ENCODE results near the gene PCNX2. TPM values are rescaled to one million over a fixed set of nuclear protein-coding genes. Genes with fewer than 3 reads are reported as not detected.
"Not testable (repeated sequence)": the region's sequence is repeated elsewhere in the genome, so short reads cannot be mapped to it uniquely, and the experiment has no call there.

Gene PCNX2
- total and polyA plus RNA-seq, 8 donors, result 3.0 to 34.4 (median 9.9) TPM

DNA sequence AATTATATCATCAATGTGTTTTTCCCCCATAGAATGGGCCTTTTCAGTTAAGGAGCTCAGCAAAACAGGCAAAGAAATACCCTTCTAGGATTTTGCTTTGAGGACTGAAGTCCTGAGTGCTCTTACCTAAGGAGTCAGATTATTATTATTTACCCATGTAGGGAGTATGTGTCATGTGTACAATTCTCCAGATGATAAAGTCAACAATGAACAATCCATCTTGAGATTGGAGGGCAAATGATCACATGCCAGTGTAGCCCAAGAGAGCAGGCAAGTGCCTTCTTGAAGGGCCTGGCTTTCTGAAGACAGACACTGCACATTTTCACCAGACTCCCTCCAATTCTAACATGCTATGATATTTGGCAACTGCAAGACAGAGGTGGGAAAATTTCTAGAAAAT lies 159.7 kb downstream of the PCNX2 start:
- no peak for DNase-seq
- Histone ChIP-seq H3K4me3 (no peak overlapping the region), H3K4me1 (no peaks in the 10 kb centered on the region), H3K27me3 (no peaks in the 10 kb centered on the region), H3K9me3 (no peaks in the 10 kb centered on the region), H3K36me3 (peaks cover 0 to 16% (median 2%) of the 10 kb centered on the region in 4 donors), H3K27ac (no peak overlapping the region)
- intact Hi-C loops (cut with DNase I; ENCODE audit: low total_unique reads), result no loop called here
- no peak for TF ChIP-seq EP300 (IDR thresholded peaks at IDR 0.05)
- TF ChIP-seq, protein P1, sequence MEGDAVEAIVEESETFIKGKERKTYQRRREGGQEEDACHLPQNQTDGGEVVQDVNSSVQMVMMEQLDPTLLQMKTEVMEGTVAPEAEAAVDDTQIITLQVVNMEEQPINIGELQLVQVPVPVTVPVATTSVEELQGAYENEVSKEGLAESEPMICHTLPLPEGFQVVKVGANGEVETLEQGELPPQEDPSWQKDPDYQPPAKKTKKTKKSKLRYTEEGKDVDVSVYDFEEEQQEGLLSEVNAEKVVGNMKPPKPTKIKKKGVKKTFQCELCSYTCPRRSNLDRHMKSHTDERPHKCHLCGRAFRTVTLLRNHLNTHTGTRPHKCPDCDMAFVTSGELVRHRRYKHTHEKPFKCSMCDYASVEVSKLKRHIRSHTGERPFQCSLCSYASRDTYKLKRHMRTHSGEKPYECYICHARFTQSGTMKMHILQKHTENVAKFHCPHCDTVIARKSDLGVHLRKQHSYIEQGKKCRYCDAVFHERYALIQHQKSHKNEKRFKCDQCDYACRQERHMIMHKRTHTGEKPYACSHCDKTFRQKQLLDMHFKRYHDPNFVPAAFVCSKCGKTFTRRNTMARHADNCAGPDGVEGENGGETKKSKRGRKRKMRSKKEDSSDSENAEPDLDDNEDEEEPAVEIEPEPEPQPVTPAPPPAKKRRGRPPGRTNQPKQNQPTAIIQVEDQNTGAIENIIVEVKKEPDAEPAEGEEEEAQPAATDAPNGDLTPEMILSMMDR (IDR thresholded peaks at IDR 0.05), result no peak
- no peak for TF ChIP-seq POLR2AphosphoS5 (IDR thresholded peaks at IDR 0.05)
- TF ChIP-seq POLR2A (IDR thresholded peaks at IDR 0.05), result no peak

DNA sequence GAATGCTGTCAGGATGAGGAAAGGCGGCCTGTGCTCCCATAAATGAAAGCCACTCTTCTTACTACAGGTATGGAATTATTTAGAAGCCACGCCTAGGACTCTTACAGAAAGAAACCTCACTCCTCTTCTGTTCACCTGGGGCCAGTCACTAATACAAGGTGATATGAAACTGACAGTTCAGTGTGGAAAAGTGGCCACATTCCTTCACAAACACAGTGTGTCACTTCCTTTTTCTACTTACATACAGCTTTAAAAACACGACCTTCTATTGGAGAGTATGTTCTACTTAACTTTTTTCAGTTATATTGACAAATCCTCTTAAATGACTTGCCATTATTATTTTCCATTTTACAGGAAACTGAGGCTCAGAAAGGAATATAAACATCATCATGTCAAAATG lies 163.1 kb downstream of the PCNX2 start:
- Histone ChIP-seq H3K4me1 (no peaks in the 10 kb centered on the region), H3K27ac (no peak overlapping the region), H3K4me3 (no peak overlapping the region), H3K9me3 (no peaks in the 10 kb centered on the region), H3K27me3 (no peaks in the 10 kb centered on the region), H3K36me3 (peaks cover 0 to 11% (median 2%) of the 10 kb centered on the region in 4 donors)
- intact Hi-C loops (cut with DNase I; ENCODE audit: low total_unique reads), result no loop called here
- DNase-seq, result no peak
- 86 to 93% (median 87%) methylated on average over 3 of the region's 3 CpGs for WGBS, 5 donors
- TF ChIP-seq POLR2AphosphoS5 (IDR thresholded peaks at IDR 0.05), result no peak
- no peak for TF ChIP-seq EP300 (IDR thresholded peaks at IDR 0.05)
- TF ChIP-seq POLR2A (IDR thresholded peaks at IDR 0.05), result no peak
- TF ChIP-seq, protein P1 (IDR thresholded peaks at IDR 0.05), result no peak

DNA sequence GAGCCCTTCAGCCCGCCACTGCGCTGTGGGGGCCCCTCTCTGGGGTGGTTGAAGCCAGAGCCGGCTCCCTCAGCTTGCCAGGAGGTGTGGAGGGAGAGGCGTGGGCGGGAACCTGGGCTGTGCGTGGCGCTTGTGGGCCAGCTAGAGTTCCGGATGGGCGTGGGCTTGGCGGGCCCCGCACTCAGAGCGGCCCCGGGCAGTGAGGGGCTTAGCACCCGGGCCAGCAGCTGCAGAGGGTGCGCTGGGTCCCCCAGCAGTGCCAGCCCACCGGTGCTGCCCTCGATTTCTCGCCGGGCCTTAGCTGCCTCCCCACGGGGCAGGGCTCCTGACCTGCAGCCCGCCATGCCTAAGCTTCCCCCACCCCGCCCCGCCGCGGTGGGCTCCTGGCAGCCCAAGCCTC lies 166.5 kb downstream of the PCNX2 start:
- H3K4me1 ChIP-seq; H3K27me3 ChIP-seq; DNase-seq; intact Hi-C loops (cut with DNase I; ENCODE audit: low total_unique reads); H3K4me3 ChIP-seq; H3K27ac ChIP-seq; H3K36me3 ChIP-seq; H3K9me3 ChIP-seq: not testable (repeated sequence)
- 93 to 99% (median 98%) methylated on average over 10 to 25 of the region's 25 CpGs for WGBS, 5 donors

DNA sequence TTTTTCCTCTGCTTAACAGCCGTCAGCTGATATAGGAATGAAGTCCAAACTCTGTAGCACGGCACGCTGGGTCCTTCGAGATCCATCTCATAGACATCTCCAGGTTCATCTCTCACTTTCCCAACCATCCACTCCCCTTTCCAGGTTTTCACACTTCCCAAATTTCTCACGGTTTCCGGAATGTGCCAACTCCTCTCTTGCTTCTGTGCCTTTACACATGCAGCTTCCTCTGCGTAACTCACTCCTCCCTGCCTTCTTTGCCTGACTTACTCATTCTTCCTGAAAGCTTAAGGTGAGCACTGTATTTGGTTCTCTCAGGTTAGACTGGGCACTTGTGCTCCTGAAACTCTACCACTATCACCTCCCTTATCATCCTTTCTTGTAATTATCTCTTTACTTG lies 168.4 kb downstream of the PCNX2 start:
- H3K4me1 ChIP-seq, result no peaks in the 10 kb centered on the region

DNA sequence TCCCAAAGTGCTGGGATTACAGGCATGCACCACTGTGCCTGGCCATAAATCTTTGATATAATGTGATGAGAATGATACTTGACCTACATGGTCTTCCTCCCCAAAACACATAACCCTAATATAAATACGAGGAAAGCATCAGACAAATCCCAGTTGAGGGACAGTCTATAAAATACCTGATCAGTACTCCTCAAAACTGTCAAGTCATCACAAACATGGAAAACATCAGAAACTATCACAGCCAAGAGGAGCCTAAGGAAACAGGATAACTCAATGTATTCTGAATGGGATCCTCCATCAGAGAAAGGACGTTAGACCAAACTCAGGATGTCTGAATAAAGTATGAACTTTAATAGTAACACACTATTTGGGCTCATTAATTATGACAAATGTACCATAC lies 172.7 kb downstream of the PCNX2 start:
- Histone ChIP-seq H3K9me3 (no peaks in the 10 kb centered on the region), H3K27ac (no peak overlapping the region), H3K36me3 (no peaks in the 10 kb centered on the region), H3K4me3 (no peak overlapping the region), H3K4me1 (no peaks in the 10 kb centered on the region), H3K27me3 (no peaks in the 10 kb centered on the region)
- TF ChIP-seq POLR2A (IDR thresholded peaks at IDR 0.05), result no peak
- no peak for TF ChIP-seq EP300 (IDR thresholded peaks at IDR 0.05)
- no peak for TF ChIP-seq POLR2AphosphoS5 (IDR thresholded peaks at IDR 0.05)
- TF ChIP-seq, protein P1 (IDR thresholded peaks at IDR 0.05), result no peak
- intact Hi-C loops (cut with DNase I; ENCODE audit: low total_unique reads), result no loop called here
- DNase-seq, result no peak
- WGBS, 5 donors, result 97 to 100% (median 98%) methylated on average over 2 of the region's 2 CpGs

More for the DNA sequence above, 168.4 kb downstream of the PCNX2 start:
- H3K4me3 ChIP-seq, result no peak overlapping the region
- H3K9me3 ChIP-seq, result no peaks in the 10 kb centered on the region
- H3K36me3 ChIP-seq, result peaks cover 0 to 2% (median 0%) of the 10 kb centered on the region in 4 donors
- no peak overlapping the region for H3K27ac ChIP-seq
- 82 to 94% (median 87%) methylated on average over 7 of the region's 7 CpGs for WGBS, 5 donors
- TF ChIP-seq POLR2AphosphoS5 (IDR thresholded peaks at IDR 0.05) (no peak), EP300 (IDR thresholded peaks at IDR 0.05) (no peak), POLR2A (IDR thresholded peaks at IDR 0.05) (no peak)
- TF ChIP-seq, protein P1 (IDR thresholded peaks at IDR 0.05), result no peak
- intact Hi-C loops (cut with DNase I; ENCODE audit: low total_unique reads), result no loop called here
- H3K27me3 ChIP-seq, result no peaks in the 10 kb centered on the region
- DNase-seq, result no peak

Data from stomach (tissue), 9 donors.